ENCODE data around the gene KIAA1328.
"Not testable (repeated sequence)": the region's sequence is repeated elsewhere in the genome, so short reads cannot be mapped to it uniquely, and the experiment has no call there.

Gene KIAA1328

DNA sequence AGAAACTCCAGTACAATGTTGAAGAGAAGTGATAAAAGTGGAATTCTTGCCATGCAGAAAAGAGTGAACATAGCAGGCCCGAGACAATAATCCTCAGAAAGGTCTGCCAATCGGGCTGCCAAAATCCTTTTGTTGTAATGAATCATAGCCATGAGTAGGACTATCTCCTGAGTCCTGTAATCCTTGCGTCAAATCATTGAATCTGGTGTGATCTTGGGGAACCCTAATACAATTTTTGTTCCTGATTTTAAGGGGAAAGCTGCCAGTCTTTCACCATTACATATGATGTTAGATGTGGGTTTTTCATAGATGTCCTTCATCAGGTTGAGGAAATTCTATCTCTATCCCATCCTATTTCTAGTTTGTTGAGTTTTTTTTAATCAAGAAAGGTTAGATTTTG lies 2.4 kb upstream of the KIAA1328 start:
- DNase-seq (ENCODE audit: low read depth) = no peak

DNA sequence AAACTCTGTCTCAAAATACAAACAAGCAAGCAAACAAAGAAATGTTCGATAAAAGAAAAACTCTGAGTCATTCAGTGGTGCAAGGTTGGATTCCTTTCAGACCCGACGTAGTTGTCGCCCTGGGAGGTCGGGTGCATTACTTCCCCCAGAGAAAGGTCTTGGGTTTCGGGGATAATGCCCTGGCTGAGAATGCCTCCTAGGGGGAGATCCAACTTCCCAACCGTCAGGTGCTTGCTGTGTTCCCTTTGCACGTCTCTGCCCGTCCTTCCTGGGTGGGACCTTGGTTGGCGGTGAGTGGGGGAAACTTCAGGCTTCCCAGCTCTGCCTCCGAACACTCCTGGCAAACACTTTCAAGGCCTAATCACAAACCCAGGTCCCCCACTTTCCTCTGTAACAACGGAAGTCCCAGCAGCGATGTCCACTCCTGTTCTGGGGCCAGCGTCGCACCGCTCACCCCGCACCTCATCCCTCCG lies 734 bp upstream of the KIAA1328 start:
- peak; percentile 8 for DNase-seq (ENCODE audit: low read depth)

DNA sequence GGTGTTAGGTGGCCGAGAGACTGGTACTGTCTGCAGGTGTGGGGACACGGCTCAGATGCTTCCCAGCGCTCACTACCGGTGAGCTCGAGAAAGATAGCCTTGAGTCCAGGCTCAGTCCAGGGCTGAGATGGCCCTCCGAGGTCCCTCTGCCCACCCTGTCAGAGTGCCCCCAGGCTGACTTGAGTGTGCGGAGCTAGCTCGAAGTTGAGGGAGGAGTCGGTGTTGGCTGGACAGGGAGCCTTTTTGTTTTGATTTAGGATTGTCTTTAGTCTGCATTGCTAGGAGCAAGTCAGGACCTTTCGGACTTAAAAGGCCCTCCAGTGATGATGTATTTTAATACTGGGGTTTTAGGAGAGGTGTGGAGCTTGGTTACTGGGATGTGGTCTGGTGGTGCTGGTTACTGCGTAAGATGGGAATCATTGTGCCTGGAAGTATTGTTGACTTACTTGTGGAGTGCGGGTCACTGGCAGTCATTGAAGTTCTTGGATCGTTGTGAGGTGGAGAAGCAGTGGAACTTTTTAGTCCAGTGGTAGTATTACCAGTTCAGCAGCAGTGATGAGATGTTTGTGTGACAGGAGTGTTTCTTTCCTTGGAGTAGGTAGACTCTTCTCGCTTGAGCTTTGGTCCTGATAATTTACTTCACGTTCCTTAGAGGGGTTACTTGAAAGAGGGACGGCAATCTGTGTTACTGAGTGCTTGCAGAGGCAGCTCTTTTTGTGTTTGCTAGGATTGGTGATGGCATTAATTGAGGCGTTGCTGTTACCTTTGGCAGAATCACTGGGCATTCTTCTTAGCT lies 633 bp downstream of the KIAA1328 start:
- peak; percentile 23 for DNase-seq (ENCODE audit: low read depth)

DNA sequence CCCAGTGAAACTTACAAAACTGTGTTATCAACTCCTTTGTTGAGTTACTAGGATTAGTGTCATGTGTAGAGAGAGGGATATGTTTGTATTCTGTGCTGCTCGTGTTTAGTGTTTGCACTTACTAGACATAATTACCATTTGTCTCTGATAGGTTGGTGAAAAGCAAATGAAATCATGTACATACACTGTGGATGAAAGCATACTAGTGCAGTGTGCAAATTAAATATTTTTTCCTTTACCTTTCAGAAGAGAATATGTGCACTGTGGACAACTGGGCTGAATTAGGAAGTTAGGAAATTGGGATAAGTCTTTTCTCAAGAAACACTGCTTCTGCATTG lies 1.2 kb downstream of the KIAA1328 start:
- no peak for DNase-seq (ENCODE audit: low read depth)

DNA sequence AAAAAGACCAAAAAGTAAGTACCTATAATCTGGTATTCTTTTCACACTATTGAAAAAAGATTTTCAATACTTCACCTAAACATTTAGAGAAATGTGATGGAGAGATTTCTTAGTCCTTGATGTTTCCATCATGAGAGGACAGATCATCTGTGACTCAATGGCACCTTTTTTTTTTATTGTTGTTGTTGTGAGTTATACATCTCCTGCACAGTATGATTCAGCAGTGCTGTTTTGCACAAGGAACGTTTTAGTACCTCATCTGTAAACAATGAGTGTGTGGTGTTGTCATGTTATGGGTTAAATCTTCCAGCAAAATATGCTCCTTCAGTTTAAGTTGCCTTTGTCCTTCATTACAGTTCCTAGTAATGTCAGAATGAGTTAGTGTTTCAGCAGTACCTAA lies 2.2 kb downstream of the KIAA1328 start:
- DNase-seq (ENCODE audit: low read depth) = no peak

DNA sequence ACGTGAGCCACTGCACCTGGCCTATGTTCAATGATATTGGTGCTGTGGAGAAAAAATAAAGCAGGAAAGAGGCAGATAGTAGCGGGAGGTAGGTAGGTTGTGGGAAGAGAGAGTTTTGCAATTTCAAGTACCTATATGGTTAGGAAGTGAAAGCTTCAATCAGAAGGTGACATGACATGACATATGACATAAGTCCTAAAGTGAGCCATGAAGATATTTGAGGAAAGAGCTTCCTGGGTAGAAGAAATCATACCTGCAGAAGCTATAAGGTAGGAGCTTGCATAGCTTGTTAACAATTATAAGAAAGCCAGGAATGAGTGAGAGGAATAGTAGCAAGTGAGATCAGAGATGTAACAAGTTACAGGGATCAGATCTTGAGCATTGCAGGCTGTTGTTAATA lies 4.2 kb downstream of the KIAA1328 start:
- no peak for DNase-seq (ENCODE audit: low read depth)

DNA sequence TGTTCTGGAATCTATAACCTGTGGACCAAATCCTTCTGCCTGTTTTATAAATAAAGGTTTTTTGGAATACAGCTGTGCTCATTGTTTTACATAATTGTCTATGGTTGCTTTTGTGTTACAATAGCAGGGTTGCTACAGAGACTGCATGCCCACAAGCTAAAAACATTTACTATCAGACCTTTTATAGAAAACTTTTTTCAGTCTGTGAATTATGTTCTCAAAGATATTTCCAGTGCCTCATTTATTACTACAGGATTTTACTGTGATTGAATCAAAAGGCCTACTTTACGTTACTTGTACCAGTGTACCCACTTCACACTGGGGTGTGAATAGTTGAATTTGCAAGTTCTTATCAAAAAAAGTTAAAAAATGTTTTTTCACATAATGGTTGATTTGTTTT lies 7.0 kb downstream of the KIAA1328 start:
- DNase-seq (ENCODE audit: low read depth) = no peak

DNA sequence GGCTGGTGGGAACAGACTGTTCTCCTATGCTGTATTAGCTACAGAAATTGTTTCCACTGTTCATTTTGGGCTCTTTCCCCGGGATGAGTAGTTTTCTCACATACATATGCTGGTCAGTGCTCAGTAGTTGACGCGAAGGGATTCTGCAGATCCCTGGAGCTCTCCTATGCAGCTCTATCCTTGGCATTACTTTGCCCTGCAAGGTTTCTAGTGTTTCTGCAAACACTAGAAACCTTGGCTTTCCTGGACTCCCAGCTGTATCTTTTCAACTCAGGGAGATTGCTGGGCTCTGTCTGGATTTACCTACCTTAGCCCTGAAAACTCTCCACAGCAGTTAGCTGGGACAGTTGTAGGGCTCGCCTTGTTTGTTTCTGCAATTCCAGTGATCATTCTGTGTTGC lies 10.9 kb downstream of the KIAA1328 start:
- DNase-seq (ENCODE audit: low read depth) = no peak

DNA sequence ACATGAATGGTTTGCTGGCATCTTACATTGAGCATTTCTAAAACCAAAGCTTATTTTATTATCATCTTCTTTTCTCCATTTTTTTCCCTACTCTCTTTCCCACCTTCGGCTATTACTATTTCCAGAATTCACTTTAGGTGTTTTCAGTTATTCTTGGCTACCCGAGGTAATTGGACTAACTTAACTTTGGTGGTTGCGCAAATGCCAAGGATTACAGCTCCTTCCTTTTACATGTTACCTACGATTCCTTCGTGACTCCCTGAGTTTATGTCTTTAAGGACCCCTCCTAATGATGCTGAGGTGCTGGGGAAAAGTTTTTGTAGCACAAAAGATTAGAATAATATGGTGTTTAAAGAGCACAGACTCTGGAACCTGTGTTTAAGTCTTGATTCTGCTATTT lies 14.3 kb downstream of the KIAA1328 start:
- DNase-seq (ENCODE audit: low read depth) = no peak

DNA sequence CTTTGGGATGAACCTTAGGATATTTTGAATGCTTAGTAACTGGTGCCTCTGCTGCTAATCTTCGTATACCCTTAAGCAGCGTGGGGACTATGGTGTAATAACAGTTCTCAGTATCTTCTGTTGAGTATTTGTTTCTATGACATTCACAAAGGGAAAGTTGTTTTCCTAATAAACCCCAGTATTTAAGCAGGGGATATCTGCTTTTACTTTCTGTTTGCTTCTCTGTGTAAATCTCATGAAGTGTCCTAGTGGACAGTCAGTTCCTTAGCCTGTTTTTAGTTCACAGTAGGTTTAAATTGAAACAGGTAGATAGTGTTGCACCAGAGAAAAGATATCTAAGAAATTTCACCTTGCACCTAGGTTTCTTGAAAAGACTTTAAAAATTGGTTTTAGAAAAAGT lies 14.9 kb downstream of the KIAA1328 start:
- no peak for DNase-seq (ENCODE audit: low read depth)

DNA sequence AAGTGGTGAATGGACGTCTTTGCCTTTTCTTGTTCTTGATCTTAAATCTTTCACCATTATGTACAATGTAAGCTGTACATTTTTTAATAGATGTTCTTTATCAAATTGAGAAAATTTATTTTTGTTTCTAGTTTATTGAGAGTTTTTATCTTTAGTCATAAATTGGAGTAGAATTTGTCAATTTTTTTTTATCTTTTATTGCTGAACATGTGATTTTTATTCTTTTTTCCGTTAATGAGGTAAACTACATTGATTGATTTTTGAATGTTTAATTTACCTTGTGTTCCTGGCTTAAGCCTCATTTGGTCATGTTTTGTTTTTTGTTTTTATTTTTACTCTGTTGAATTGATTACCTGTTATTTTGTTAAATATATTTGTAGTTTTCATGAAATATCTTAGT lies 19.7 kb downstream of the KIAA1328 start:
- DNase-seq (ENCODE audit: low read depth) = no peak

DNA sequence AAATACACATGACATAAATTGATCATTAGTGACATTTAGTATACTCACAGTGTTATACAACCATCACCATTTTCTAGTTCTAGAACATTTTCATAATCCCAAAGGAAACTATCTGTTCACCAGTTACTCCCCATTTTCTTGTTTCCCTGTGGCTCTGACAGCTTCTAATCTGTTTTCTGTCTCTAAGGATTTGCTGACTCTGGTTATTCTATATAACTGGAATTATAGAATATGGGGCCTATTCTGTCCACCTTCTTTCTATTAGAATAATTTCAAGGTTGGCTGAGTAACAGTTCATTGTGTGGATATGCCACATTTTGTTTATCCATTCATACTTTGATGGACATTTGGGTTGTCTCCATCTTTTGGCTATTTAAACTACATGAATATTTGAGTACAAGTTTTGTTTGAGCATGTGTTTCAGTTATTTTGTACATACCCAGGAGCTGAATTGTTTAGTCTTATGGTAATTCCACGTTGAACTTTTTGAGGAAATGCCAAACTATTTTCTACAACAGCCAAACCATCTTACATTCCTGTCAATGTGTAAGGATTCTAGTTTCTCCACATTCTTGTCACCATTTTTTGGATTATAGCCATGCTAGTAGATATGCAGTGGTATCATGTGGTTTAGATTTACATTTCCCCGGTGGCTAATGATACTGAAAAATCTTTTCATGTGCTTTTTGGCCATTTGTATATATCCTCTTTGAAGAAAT lies 20.5 kb downstream of the KIAA1328 start:
- peak; percentile 51 for DNase-seq (ENCODE audit: low read depth)

DNA sequence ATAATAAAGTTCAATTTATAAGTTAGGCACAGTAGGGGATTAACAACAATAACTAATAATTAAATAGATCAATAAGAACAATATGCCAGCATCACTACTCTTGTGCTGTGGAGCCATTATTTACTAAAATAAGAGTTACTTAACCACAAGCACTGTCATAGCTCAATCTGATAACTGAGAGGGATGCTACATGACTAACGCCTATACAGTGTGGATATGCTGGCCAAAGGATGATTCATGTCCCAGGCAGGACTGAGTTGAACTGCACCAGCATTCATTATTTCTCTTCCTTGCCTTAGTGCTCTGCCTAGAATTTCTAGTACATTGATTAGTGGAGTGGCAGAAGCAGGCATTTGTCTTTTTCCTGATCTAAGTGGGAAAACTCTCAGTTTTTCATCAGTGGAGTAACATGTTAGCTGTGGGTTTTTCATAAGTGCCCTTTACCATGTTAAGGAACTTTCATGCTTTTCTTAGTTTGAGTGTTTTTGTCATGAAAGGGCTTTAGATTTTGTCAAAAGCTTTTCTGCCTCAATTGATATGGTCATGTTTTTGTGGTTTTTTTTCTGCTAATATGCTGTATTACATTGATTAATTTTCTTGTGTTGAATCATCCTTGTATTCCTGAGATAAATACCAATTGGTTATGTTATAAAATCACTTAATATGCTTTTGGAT lies 21.7 kb downstream of the KIAA1328 start:
- peak; percentile 68 for DNase-seq (ENCODE audit: low read depth)

DNA sequence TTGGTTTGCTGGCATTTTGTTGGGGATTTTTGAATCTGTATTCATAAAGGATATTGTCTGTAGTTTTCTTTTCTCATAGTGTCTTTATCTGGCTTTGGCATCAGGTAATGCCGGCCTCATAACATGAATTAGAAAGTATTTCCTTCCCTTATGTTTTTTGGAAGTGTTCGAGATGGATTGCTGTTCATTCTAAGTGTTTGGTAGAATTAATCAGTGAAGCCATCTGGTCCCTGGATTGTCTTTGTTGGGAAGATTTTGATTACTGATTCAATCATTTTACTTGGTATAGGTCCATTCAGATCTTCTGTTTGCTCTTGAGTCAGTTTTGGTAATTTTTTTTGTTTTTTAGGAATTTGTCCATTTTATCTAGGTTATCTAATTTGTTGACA lies 22.3 kb downstream of the KIAA1328 start:
- no peak for DNase-seq (ENCODE audit: low read depth)

DNA sequence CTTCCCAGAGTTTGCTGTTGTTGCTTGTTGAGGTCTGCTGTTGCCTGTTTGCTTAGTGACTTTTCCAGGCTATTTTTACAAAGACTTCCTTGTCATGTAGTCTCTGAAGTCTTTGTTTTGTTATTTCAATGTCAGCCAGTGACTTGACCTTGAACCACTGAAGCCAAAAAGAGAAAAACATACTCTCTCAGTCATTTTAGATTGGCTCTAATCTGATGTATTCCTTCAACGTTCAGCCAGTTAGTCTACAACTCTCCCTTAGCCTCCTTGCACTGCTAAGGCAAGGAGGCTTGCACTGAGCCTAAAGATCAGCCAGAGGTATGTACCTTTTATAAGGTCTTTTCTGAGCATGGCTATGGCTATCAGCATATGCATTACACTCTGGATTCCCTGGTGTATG lies 27.9 kb downstream of the KIAA1328 start:
- no peak for DNase-seq (ENCODE audit: low read depth)

DNA sequence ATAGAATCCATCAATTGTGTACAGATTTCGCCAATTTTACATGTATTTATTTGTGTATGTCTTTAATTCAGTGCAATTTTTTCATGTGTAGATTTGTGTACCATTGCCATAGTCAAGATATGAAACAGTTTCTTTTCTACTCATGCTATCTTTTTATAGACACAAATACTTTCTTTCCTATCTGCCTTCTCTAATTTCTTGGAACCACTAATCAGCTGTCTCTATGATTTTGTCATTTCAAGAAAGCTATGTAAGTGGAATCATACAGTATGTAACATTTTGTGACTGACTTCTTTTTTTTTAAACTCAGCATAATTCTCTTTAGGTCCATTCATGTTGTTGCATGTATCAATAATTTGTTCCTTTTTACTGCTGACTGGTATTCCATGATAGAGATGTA lies 33.3 kb downstream of the KIAA1328 start:
- no peak for DNase-seq (ENCODE audit: low read depth)

DNA sequence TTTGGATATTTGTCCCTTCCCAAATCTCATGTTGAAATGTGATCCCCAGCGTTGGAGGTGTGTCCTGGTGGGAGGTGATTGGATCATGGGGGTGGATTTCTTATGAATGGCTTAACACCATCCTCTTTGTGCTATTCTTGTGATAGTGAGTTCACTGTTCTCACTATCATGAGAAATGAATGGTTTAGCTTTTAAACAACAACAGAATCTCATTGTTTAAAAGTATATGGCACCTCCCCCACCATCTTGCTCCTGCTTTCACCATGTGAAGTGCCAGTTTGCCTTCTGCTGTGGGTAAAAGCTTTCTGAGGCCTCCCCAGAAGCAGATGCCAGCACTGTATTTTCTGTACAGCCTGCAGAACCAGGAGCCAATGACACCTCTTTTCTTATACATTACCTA lies 38.1 kb downstream of the KIAA1328 start:
- no peak for DNase-seq (ENCODE audit: low read depth)

DNA sequence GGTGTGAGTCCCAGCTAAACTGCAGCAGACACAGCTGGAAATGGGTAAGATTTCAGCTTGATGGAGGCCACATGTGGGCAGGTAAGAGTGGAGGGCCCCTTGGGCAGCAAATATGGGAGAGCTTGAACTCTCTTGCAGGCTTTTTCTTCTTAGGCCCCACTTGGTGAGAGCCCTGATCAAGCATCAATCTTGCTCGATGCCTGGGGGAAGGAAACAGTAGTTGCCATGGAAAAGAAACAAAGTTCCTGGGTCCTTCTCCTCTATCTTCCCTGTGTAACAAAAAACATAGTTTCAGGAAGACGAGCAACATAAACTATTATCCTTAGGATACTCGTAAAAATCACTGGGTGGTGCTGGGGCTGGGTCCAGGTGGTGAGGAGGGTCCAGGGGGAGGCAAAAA lies 42.9 kb downstream of the KIAA1328 start:
- DNase-seq (ENCODE audit: low read depth) = no peak

DNA sequence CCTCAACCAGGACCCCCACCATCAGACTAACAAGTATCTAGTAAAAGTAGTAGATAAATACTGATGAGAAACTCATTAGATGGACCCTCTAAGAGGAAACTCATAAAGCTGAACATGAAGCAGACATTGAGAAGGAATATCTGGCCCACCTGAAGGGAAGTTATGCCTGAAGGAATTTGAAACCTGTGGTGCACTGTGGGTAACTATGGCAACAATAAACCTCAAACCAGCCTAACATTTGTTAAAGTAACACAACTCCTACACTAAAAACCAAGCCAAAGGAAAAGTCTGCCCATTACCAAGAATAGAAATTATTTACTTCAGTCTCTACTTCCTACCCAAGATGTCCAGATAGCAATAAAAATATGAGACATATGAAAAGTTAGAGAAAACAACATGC lies 43.4 kb downstream of the KIAA1328 start:
- no peak for DNase-seq (ENCODE audit: low read depth)

DNA sequence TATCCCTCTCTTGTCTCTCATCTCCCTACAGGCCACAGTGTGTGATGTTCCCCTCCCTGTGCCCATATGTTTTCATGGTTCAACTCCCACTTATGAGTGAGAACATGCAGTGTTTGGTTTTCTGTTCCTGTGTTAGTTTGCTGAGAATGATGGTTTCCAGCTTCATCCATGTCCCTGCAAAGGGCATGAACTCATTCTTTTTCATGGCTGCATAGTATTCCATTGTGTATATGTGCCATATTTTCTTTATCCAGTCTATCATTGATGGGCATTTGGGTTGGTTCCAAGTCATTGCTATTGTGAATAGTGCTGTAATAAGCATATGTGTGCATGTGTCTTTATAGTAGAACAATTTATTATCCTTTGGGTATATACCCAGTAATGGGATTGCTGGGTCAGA lies 44.9 kb downstream of the KIAA1328 start:
- DNase-seq (ENCODE audit: low read depth) = not testable (repeated sequence)

DNA sequence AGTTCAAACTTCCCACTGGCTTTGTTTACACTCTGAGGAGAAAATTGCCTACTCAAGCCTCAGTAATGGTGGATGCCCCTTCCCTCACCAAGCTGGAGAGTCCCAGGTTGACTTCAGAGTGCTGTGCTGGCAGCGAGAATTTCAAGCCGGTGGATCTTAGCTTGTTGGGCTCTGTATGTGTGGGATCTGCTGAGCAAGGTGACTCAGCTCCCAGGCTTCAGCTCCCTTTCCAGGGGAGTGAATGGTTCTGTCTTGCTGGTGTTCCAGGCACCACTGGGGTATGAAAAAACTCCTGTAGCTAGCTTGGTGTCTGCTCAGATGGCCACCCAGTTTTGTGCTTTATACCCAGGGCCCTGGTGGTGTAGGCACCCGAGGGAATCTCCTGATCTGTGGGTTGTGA lies 50.9 kb downstream of the KIAA1328 start:
- not testable (repeated sequence) for DNase-seq (ENCODE audit: low read depth)

DNA sequence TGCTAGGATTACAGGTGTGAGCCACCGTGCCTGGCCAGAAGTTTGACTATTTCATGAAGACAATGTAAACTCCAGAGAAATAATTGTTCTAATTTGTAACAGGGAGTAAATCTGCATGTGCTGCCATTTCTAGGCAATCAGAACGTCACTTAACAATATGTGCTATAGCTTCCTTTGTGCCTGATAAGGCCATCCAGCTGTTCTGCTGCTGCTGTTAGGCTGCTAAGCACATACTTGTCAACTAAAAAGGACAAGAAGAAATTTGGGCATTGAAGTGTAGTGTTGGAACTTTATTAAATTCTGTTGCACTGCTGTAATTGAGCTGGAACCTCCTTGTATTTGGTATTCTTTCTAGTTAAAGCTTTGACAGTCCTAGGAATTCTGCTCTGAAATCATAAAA lies 57.1 kb downstream of the KIAA1328 start:
- no peak for DNase-seq (ENCODE audit: low read depth)

DNA sequence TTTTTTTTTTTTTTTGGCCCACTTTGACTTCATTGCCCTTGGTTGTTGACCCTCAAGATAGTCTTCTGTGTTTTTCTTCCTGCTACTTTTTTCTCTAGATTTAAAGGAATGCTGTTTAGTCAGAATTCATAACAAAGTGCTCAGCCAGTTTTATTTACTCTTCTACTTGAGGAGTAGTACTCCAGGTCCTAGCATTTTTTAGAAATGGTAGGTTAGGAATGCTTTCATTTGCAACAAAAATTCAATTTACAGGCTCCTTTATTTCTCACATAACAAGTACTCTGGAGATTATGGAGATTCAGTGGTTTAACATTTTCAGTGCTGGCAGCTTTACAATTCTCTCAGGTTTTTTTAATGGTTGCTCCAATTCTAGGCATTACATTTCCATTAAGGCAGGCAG lies 58.2 kb downstream of the KIAA1328 start:
- no peak for DNase-seq (ENCODE audit: low read depth)

Measured in HS-27A (cell line).